Measurements from ENCODE around the gene ACSS3. TPM values are rescaled to one million over a fixed set of nuclear protein-coding genes. Genes with fewer than 3 reads are reported as not detected.
A peak's percentile ranks its signal among the peaks of the same experiment; 100 is the strongest.

The ACSS3 gene
- total RNA-seq, 2 donors from 2014 or later = 20.3 to 32.3 TPM

GRCh38 chr12:81125691-81126090 lies 47.8 kb downstream of the ACSS3 start:
- H3K4me1 ChIP-seq = no peaks in the 10 kb centered on the region
- no peak overlapping the region for H3K27ac ChIP-seq
- H3K36me3 ChIP-seq = no peaks in the 10 kb centered on the region
- TF ChIP-seq CTCF (IDR thresholded peaks at IDR 0.05) = no peak
- no peak overlapping the region for H3K4me3 ChIP-seq
- H3K27me3 ChIP-seq = no peaks in the 10 kb centered on the region
- H3K9me3 ChIP-seq = no peaks in the 10 kb centered on the region
- DNase-seq (ENCODE audit: low spot score) = no peak

GRCh38 chr12:81128930-81129554 lies 51.2 kb downstream of the ACSS3 start:
- H3K36me3 ChIP-seq = no peaks in the 10 kb centered on the region
- DNase-seq (ENCODE audit: low spot score) = no peak
- no peaks in the 10 kb centered on the region for H3K9me3 ChIP-seq
- H3K27ac ChIP-seq = no peak overlapping the region
- H3K4me3 ChIP-seq = no peak overlapping the region
- no peaks in the 10 kb centered on the region for H3K27me3 ChIP-seq
- no peaks in the 10 kb centered on the region for H3K4me1 ChIP-seq
- TF ChIP-seq CTCF (IDR thresholded peaks at IDR 0.05) = peak; percentile 55 to 80

GRCh38 chr12:81136519-81136918 lies 58.6 kb downstream of the ACSS3 start:
- no peaks in the 10 kb centered on the region for H3K27me3 ChIP-seq
- H3K9me3 ChIP-seq = no peaks in the 10 kb centered on the region
- H3K36me3 ChIP-seq = no peaks in the 10 kb centered on the region
- H3K4me3 ChIP-seq = no peak overlapping the region
- TF ChIP-seq CTCF (IDR thresholded peaks at IDR 0.05) = no peak
- H3K4me1 ChIP-seq = no peaks in the 10 kb centered on the region
- no peak overlapping the region for H3K27ac ChIP-seq
- no peak for DNase-seq (ENCODE audit: low spot score)

- no peak for TF ChIP-seq CTCF (IDR thresholded peaks at IDR 0.05)
- Histone ChIP-seq H3K27ac (no peak overlapping the region), H3K4me3 (no peak overlapping the region), H3K9me3 (no peaks in the 10 kb centered on the region), H3K27me3 (no peaks in the 10 kb centered on the region), H3K36me3 (no peaks in the 10 kb centered on the region), H3K4me1 (no peaks in the 10 kb centered on the region)
- no peak for DNase-seq (ENCODE audit: low spot score)
Measured at GRCh38 chr12:81137801-81138200, 59.9 kb downstream of the ACSS3 start.

- no peak for DNase-seq (ENCODE audit: low spot score)
- Histone ChIP-seq H3K36me3 (no peaks in the 10 kb centered on the region), H3K27ac (no peak overlapping the region), H3K4me3 (no peak overlapping the region), H3K4me1 (no peaks in the 10 kb centered on the region), H3K9me3 (no peaks in the 10 kb centered on the region), H3K27me3 (no peaks in the 10 kb centered on the region)
- TF ChIP-seq CTCF (IDR thresholded peaks at IDR 0.05) = no peak
Measured at GRCh38 chr12:81141217-81141616, 63.3 kb downstream of the ACSS3 start.

- DNase-seq (ENCODE audit: low spot score) = no peak
- Histone ChIP-seq H3K9me3 (no peaks in the 10 kb centered on the region), H3K4me3 (no peak overlapping the region), H3K27me3 (no peaks in the 10 kb centered on the region), H3K36me3 (no peaks in the 10 kb centered on the region), H3K4me1 (no peaks in the 10 kb centered on the region), H3K27ac (no peak overlapping the region)
- no peak for TF ChIP-seq CTCF (IDR thresholded peaks at IDR 0.05)
Measured at GRCh38 chr12:81143057-81143456, 65.2 kb downstream of the ACSS3 start.
